OCI-LY7 (cell line): ENCODE data around the gene ANO2.

Experiments
- EZH2phosphoT487 ChIP-seq: fragments of 200-600 bp; sonication (generic); IDR thresholded peaks from 2 replicates; pipeline ENCODE4 v1.6.1; 2018; ENCODE audit warnings: low read depth, borderline replicate concordance, mild to moderate bottlenecking, mixed run types, antibody characterized with exemption, low read length, moderate library complexity, mixed read lengths
- TF ChIP-seq, protein P1 (sequence below): fragments of 200-600 bp; sonication (generic); conservative IDR thresholded peaks from 2 replicates; pipeline ENCODE4 v1.5.1; 2014; ENCODE audit warnings: mild to moderate bottlenecking, antibody characterized with exemption, low read length, moderate library complexity, mixed read lengths

DNA sequence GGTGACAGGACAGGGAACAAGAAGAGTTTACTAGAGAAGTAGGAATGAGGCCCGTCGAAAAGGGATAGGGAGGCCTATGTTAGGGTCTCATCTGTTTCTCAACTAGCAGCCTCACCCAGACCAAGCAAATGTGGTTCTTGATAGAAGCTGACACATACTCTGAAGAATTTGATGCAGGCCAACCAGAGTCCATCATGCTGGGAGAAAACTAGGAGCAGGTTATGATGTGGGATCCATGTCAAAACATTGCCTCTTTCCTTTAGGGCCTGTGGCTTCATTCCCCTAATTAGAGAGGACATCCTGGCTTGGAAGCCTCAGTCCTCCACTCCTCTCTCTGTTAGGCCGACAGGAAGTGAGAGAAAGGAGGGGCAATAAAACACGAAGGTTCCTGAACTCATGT lies 390.3 kb downstream of the ANO2 start:
- TF ChIP-seq, protein P1, sequence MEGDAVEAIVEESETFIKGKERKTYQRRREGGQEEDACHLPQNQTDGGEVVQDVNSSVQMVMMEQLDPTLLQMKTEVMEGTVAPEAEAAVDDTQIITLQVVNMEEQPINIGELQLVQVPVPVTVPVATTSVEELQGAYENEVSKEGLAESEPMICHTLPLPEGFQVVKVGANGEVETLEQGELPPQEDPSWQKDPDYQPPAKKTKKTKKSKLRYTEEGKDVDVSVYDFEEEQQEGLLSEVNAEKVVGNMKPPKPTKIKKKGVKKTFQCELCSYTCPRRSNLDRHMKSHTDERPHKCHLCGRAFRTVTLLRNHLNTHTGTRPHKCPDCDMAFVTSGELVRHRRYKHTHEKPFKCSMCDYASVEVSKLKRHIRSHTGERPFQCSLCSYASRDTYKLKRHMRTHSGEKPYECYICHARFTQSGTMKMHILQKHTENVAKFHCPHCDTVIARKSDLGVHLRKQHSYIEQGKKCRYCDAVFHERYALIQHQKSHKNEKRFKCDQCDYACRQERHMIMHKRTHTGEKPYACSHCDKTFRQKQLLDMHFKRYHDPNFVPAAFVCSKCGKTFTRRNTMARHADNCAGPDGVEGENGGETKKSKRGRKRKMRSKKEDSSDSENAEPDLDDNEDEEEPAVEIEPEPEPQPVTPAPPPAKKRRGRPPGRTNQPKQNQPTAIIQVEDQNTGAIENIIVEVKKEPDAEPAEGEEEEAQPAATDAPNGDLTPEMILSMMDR = no peak
- no peak for TF ChIP-seq EZH2phosphoT487
